GM06990 (cell line): ENCODE results near the gene CAMTA1.

ENCODE experiments used
- DNase-seq: peaks from one replicate; pipeline ENCODE4 v3.0.0-alpha.2; 2011; ENCODE audit not compliant: insufficient read length; ENCODE audit errors: extremely low read depth
- H3K27me3 ChIP-seq: replicated peaks from 2 replicates; pipeline ENCODE4 v1.6.0; 2011; ENCODE audit warnings: low read length; ENCODE audit not compliant: control insufficient read depth, insufficient read depth
- H3K36me3 ChIP-seq: 2 replicates; pipeline ENCODE4 v1.5.1; 2011; ENCODE audit warnings: low read length; ENCODE audit not compliant: control insufficient read depth, insufficient read depth
- H3K4me3 ChIP-seq: replicated peaks from 2 replicates; pipeline ENCODE4 v1.5.1; 2011; ENCODE audit warnings: low read depth, mild to moderate bottlenecking, control low read depth, low read length
- TF ChIP-seq, protein P1 (sequence below): IDR thresholded peaks from 2 replicates; pipeline ENCODE4 v1.5.1; 2011; ENCODE audit warnings: low read length, control low read depth, mild to moderate bottlenecking, inconsistent platforms; ENCODE audit not compliant: insufficient read depth, poor library complexity, severe bottlenecking

The CAMTA1 gene

DNA sequence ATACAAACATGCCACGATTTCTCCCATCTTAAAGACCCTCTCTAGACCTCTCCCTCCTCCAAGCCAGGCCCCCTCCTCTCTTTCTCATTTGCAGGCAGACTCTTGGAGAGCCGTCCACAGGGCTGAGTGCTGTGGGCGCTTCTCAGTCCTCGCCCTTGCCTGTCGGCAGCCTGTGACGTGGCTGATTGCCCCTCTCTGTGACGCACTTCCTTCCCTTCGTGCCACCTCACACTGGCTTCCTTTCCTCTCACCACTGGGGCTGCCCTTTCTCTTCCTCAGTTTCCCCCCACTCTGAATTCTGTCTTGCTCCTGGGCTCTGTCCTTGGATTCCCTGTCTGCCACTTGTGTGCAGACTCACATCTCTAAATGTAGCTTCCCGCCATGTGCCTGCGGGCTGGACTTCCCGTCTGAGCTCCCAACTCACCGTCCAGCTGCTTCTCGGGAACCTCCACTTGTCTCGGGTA is 227.2 kb downstream of the CAMTA1 start:
- TF ChIP-seq, protein P1, sequence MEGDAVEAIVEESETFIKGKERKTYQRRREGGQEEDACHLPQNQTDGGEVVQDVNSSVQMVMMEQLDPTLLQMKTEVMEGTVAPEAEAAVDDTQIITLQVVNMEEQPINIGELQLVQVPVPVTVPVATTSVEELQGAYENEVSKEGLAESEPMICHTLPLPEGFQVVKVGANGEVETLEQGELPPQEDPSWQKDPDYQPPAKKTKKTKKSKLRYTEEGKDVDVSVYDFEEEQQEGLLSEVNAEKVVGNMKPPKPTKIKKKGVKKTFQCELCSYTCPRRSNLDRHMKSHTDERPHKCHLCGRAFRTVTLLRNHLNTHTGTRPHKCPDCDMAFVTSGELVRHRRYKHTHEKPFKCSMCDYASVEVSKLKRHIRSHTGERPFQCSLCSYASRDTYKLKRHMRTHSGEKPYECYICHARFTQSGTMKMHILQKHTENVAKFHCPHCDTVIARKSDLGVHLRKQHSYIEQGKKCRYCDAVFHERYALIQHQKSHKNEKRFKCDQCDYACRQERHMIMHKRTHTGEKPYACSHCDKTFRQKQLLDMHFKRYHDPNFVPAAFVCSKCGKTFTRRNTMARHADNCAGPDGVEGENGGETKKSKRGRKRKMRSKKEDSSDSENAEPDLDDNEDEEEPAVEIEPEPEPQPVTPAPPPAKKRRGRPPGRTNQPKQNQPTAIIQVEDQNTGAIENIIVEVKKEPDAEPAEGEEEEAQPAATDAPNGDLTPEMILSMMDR: no peak
- H3K27me3 ChIP-seq: no peaks in the 10 kb centered on the region; the same call in 1 of the 2 replicates

DNA sequence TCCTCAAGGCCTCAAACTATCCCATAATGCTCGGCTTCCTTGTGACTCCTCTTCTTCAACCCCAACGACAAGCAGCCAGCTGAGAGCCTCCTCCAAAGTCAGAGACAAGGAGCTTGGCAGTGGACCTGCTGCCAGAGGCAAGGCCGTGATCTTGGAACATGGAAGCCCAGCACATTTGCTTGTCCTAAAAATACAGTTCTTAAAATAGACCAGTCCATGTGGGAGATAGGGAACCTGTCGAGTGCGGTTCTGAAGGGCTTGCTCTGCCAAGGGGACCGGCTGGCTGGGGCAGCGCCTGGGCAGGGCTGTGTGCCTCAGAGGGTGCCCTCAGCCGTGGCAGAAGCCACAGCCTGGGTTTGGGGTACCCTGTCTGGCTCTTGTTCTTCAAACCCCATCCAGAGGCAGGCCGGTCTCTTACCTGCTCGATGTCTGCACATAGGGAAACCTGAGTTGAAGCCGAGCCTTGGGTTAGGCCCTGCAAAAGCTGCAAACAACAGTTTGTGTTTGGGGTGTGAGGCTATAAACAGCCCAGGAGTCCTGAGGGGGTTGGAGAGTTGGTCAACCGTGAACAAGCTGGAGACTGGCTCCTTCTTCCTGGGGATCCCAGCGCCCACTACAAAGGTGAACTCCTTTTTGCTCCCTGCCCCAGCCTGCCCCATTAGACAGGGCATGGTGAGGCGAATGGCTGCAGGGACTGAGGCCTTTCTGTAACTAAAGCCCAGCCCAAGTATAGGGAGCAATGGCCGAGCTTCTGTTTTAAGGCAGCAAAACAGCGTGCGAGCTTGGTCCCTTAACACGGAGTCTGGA is 228.8 kb downstream of the CAMTA1 start:
- H3K36me3 ChIP-seq: no peaks in the 10 kb centered on the region
- no peak overlapping the region for H3K4me3 ChIP-seq

More for the DNA sequence above, 227.2 kb downstream of the CAMTA1 start:
- Histone ChIP-seq H3K36me3 (no peaks in the 10 kb centered on the region), H3K4me3 (no peak overlapping the region)
- no peak for DNase-seq

DNA sequence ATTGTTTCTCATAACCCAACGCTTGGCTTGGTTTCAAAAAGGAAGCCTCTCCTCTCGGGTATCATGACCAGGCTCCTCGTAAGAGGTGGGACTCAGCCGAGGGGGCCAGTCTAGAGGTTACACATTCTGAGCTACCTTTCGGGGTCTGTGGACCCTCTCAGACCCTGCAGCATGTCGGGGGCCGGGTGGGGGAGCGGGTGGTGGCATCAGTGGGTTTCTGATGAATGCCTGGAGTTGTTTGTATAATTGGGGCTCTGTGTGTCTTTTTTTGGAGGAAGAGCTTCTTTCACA is 229.3 kb downstream of the CAMTA1 start:
- Histone ChIP-seq H3K27me3 (no peaks in the 10 kb centered on the region), H3K4me3 (no peak overlapping the region), H3K36me3 (no peaks in the 10 kb centered on the region)
- TF ChIP-seq, protein P1: no peak
- DNase-seq: no peak

More for the DNA sequence above, 228.8 kb downstream of the CAMTA1 start:
- TF ChIP-seq, protein P1: no peak
- no peaks in the 10 kb centered on the region for H3K27me3 ChIP-seq
- DNase-seq: no peak

DNA sequence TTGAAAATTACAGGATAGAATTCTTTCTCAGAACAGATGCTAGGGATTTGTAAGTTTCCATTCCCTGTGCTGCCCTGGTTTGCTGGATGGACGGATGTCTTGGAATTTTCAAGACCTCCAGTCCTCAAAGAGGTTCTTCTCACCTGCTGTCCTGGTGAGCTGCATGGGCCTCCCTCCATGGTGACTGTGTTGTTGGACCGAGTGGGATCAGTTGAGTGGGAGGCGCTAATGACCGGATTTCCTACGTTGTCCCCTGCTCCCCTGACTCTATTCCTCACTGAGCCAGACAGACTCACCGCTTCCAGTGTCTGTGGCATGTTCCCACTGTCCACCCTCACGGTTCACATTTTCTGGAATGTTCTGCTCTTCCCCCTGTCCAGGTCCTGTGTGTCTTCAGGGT is 229.8 kb downstream of the CAMTA1 start:
- no peak for DNase-seq
- Histone ChIP-seq H3K36me3 (no peaks in the 10 kb centered on the region), H3K4me3 (no peak overlapping the region), H3K27me3 (no peaks in the 10 kb centered on the region)
- TF ChIP-seq, protein P1: no peak

DNA sequence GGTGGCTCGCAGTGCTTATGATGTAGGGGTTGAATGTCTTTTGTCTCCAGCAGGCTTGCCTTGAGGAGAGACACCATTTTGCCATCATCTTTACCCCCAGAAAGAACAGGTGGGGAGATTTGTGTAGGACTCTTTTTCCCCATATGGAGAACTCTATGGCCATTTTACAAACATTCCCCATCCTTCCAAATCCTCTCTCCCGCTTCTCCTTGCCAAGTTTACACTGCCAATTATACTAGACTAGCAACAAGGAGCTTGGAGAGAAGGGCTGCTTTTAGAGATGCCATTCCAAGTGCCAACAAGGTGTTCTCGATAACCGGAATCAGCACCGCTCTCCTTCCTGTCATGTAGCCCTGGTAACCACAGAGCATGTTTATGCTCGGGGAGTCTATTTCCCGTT is 233.1 kb downstream of the CAMTA1 start:
- DNase-seq: no peak
- H3K27me3 ChIP-seq: peaks cover 2% of the 10 kb centered on the region; the same call in 1 of the 2 replicates
- H3K36me3 ChIP-seq: no peaks in the 10 kb centered on the region
- no peak overlapping the region for H3K4me3 ChIP-seq
- TF ChIP-seq, protein P1: no peak
